ENCODE measurements around the gene THTPA.
A peak's percentile ranks its signal among the peaks of the same experiment; 100 is the strongest.

THTPA gene

DNA sequence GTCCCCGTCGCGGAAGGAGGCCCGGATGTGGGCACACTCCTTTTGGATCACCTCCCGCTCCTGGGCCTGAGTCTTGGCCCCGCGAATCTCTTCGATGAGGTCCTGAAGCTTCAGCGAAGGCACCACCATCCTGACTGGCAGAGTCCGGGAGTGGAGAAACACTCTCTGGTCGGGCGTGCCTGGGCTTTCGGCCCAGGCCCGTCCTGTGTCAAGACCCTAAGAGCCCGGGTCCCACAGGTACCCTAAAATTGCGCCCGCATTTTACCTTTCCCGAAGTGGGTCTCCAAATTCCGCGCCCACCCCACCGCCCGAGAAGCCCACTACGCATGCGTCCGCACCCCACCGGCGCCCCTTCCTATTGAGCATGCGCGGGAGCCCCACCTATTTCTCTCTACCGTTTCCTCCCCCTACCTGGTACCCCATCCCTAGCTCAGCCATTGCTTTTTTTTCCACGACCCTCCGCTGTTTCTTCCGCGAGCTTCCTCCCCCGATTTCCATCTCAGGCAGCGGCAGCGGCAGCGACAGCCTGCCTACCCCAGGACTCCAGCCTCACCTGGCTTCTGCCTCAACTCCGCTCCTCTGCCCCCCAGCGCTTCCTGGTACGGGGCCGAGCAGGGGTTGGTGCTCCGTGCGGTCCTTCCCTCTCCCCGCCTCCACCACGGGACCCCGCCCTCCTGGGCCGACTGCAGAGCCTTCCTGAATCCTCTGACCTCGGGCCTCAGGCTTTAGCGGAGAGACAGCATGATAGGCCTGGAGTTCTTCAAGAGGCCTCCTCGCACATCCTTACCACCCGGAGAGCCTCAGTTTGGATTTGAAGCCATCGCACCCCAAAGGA is 11.3 kb downstream of the THTPA start, which contains the start of gene AP1G2:
TSS of gene AP1G2 (minus strand) at position 606 of the 835 bp plus-strand sequence. CDS start at position 129, 477 bp downstream.
- peak; percentile 87 for DNase-seq (ENCODE audit: low spot score)

DNA sequence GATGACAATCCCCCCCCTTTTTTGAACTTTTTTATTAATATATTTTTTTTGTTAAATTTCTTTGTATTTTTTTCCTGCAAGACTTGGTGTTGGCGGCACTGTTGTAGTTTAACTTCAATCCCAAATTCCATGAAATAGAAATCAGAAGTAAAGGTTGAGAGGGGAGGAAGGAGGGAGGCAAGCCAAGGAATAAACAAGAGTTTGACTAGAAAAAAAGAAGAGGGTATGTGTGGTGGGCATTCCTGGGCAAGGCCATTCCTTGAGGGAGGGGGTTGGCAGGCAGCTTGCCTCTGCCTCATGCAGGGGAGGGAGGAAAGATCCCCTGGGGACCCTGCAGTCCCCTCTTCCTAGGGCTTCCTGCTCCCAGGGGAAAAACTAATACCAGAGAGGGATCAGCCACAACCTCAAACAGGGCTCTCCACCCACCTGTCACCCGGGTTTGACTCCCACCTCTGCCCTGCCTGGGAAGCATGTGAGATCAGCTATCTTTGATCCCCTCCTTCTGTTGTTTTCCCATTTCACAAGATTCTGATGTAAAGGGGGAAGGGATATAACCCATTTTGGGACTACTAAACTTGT is 12.0 kb downstream of the THTPA start:
- DNase-seq (ENCODE audit: low spot score) = no peak

GRCh38 chr14:23568600-23569331 is 12.7 kb downstream of the THTPA start:
- DNase-seq (ENCODE audit: low spot score) = no peak

GRCh38 chr14:23569443-23570151 is 13.5 kb downstream of the THTPA start:
- DNase-seq (ENCODE audit: low spot score) = peak; percentile 62

DNA sequence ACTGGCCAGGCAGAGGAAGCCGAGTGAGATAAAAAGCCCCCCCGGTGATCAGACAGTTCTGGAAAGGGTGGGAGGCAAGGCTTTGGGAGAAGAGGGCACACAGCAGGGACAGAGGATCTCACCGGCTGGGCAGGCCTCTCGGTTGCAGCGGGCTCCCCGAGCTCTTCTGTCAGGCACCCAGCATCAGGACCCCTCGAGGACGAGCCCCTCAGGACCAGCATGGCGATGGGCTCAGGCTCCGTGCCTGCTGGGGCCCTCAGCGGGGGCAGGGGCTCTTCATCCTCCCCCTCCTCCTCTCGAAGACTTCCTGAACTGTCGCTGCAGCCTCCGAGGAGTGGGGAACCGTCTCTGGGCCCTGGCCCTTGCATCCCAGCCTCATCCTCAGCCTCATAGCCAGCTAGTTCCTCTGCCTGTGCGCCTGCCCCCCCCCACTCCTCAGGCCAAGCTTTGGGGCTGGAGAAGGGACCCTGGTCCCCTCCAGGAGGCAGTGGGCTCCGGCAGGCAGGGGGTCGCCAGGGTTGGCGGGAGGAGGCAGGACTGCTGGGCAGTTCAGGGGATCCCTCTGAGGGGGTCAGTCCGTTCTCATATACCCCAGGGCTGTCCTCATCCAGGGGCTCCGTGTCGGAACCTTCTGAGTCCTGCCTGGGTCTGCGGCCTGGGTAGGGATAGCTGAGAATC is 14.9 kb downstream of the THTPA start:
- DNase-seq (ENCODE audit: low spot score) = no peak

DNA sequence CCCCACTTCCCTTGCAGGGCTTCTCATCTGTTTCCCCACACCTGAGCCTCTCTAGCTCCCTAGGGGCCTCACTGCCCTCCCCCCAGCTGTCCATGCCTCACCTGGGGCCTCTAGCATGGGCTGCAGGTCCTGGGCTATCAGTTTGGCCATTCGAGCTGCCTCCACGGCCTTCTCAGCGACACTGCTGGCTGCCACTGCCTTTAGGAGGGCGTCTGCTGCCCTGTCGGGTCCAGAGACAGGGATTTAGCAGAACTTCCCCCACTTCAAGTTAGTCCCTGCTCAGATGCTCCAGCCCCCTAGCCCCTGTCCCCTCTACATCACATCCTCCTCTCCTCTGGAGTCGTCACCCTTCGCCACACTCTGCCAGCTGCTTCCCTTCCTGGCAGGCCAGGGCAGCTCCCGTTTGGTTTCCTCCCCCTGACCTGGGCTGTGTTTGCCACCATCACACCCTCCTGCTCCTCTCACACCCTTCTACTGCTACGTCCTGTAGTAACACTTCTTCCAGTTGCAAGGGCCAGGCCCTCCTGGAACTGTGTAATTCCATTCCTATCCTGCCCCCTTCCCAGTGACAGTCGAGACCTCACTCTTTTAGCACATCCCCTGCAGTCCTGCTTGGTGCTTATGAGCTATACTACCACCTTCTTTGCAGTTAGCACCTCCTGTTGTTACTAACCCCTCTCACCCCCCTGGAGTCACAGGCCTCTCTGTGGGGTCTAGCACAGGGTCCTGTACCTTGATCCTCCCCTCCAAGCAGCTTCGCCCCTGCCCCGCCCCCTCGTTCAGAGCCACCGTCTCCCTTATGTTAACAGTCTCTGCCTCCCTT is 15.8 kb downstream of the THTPA start:
- no peak for DNase-seq (ENCODE audit: low spot score)

- no peak for DNase-seq (ENCODE audit: low spot score)
These were observed 16.4 kb downstream of the THTPA start for GRCh38 chr14:23572524-23572828.

- no peak for DNase-seq (ENCODE audit: low spot score)
These were observed 16.8 kb downstream of the THTPA start for GRCh38 chr14:23572836-23573235.

DNA sequence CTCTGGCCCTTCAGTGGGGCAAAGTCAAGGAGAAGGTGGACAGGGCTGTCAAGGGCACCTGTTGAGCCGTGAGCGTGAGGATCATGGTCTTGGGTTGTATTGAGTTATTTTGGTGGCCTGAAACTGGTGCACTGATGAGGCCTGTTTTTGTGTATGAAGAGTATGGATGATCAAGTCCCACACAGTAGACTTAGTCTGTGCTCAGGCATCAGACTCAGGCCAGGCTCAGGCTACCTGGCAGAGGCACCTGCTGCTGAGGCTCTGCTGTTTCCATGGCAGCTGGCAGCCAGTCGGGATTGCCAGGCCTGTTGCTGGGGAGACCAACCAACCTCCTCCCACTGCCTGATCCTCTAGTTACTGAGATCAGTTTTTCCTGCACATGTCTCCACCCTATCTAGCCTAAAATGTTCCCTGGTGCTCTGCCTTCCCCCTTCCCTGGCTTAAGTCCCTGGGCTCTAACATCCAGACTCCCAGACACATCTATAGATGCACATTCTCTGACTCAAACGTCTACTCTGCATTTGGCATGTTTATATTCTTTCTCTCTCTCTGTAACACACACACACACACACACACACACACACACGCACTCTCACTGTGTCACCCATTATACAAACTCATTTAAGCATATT is 17.4 kb downstream of the THTPA start:
- no peak for DNase-seq (ENCODE audit: low spot score)

GRCh38 chr14:23577004-23577681 is 21.1 kb downstream of the THTPA start:
- no peak for DNase-seq (ENCODE audit: low spot score)

DNA sequence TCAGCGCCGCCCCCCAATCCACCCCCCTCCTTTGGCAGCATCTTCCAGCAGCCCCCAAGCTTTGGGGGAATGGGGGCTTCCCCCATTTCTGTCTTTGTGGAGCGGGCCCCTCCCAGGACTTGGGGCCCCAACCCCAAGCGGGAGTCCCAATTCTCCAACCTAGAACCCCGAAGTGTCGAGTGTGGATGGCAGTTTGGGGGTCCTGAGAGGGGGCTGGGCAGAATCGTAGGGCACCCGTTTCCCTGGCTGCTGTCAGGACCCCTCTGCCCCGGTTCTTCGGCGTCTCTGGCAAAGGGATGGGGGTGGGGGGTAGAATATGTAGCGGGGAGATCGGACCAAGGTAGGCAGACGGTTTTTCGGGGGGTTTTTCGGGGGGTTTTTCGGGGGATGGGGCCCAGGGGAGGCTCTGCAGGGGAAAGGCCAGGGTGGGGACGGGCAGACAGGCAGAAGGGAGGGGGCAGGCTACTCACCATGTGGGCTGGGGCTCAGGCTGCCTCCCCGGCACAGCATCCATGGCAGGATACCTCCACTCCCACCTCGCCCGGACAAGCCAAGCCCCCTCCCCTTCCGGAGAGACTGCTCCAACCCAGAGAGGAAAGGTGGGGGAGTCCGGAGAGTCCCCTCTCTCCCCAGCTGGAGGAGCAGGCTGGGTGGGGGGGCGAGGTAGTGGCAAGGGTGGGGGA is 21.8 kb downstream of the THTPA start:
- DNase-seq (ENCODE audit: low spot score) = no peak

DNA sequence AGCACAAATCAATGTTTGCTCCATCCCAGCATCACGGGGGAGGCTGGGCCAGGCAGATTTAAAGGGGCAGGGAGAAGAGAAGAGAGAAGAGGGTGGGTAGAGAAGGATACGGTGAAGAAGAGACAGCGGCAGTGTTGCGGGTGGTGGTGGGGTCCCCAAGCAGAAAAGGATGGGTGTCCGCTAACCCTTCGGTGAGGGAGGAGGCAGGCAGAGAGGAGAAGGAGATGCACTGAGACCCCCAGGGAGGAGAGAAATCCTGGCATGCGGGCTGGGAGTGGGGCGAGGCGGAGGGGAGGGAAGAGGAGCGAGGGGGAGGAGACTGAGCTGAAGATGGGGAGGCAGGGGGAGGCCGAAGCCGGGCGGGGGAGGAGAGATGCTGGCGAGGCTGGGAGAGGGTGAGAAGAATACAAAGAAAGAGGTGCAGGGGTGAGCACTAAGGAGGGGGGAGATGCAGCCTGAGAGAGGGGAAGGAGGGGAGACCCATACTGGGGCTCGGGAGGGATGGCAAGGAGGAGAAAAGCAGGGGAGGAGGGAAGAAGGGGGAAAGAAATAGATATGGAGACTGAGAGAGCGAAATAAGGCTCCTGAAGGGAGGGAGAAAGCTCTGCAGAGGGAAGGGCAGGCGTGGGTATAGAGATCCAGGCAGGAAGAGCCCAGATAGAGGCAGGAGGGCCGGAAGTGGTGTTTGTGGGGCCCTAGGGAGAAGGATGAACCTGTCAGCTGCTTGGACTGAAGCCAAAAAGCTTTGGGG is 22.7 kb downstream of the THTPA start, which contains the start of gene JPH4:
TSS of gene JPH4 (minus strand) at position 231 of the 751 bp plus-strand sequence. CDS start 1,337 bp downstream, outside the sequence.
- no peak for DNase-seq (ENCODE audit: low spot score)

DNA sequence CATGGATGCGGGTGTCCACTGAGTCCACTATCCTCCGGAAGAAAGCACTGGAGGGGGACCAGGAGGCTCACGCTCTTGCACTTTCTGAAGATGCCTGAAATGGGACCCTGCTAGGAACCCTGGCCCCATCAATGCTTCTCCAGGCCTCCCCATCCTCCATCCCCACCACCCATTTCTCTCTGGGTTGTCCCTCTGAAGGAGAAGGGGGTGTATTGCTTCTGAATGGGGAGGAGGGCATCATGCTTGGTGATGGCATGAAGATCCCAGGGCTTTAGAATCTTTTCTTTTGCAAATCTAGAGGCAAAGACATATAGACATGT is 23.2 kb downstream of the THTPA start:
- DNase-seq (ENCODE audit: low spot score) = no peak

DNA sequence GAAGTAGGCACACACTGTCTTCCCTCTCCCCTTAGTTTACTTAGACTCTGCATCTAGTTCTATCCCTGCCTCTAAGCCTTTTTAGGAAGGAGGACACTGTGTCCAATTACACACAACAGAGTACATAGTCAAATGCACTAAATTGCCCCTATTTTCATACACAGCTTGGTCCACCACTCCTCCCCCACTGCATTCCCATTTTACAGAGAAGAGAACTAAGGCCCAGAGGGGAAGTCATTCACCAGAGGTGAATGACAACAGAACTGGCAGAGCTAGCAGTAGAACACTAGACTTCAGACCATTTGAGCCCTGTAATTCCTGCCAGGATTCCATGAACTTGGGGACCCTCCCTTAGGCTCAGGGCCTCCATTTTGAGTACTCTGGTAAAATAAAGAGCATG is 23.7 kb downstream of the THTPA start:
- DNase-seq (ENCODE audit: low spot score) = no peak

- DNase-seq (ENCODE audit: low spot score) = no peak
These were observed 24.3 kb downstream of the THTPA start for GRCh38 chr14:23580152-23580926.

DNA sequence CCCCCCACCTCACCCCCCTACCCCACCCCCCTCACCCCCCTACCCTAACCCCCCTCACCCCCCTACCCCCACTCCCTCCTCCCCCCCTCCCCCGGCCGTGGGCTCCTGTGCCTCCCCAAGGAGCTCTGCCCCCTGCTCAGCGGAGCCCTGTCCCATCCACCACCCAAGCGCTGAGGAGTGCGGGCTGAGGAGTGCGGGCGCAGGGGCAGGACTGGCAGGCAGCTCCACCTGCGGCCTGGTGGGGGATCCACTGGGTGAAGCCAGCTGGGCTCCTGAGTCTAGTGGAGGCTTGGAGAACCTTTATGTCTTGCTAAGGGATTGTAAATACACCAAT is 24.8 kb downstream of the THTPA start:
- DNase-seq (ENCODE audit: low spot score) = peak; percentile 8

DNA sequence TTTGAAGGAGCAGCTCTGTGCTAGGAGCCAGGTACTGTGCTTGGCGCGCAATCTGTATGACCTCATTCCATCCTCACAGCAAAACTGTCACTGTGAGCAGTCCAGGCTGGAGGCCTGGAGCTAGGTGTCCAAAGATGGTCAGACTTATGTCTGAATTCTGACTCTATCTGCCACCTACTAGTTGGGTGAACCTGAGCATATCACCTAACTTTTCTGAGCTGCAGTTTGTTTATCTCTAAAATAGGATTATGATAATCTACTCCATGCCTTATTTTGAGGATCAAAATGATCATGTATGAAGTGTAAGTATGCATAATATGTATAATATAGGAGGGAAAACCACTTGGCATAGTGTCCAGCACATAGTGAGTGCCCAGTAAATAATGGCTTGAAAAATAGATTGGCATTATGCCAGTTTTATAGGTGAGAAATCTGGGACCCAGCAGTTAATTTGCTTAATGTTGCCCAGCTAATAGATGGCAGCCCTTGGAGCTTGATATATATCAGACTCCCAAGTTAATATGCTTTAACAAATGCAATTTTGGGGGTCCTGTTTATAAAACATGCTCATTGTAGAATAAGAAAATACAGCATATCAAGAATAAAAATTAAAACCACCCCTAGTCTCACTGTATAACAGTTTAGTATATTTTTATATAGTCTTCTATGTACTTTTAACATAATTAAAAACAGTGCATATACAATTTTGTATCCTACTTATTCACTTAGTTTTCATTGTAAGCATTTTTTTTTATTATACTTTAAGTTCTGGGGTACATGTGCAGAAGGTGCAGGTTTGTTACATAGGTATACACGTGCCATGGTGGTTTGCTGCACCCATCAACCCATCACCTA is 27.1 kb downstream of the THTPA start:
- DNase-seq (ENCODE audit: low spot score) = no peak
